HepG2 (cell line): ENCODE results near the gene CEL. TPM values are rescaled to one million over a fixed set of nuclear protein-coding genes. Genes with fewer than 3 reads are reported as not detected.
"Not testable (repeated sequence)": the region's sequence is repeated elsewhere in the genome, so short reads cannot be mapped to it uniquely, and the experiment has no call there.

Experiments used
- ATAC-seq: fragments of 200-7000 bp; cut with Tn5 transposase; 3 replicates; pipeline ENCODE4 v1.9.1; 2020; ENCODE audit warnings: mild to moderate bottlenecking, moderate library complexity
- BruUV-seq: library from RNA; stranded (reverse); fragments of 400-500 nt; replicated peaks from 2 replicates; lab custom pipeline; 2021; lab: Mats Ljungman, UMichigan
- CTCF ChIA-PET: fragments of 300-600 bp; formaldehyde crosslinking; extraction: SDS; loops from one replicate; lab custom pipeline; 2021; ENCODE audit warnings: low total read pairs, inconsistent platforms, low intra/inter-chr PET ratio; lab: Yijun Ruan, JAX
- POLR2A ChIA-PET: fragments of 350-600 bp; sonication (Branson Sonifier 250); formaldehyde crosslinking; loops from one replicate; lab custom pipeline; 2020; ENCODE audit warnings: antibody characterized with exemption, inconsistent platforms; lab: Yijun Ruan, JAX
- DNase-seq: peaks from one replicate; pipeline ENCODE4 v3.0.0-alpha.2; 2015; ENCODE audit warnings: low spot score
- FAIRE-seq: peaks from 3 replicates; lab custom pipeline; 2011; peaks lifted over from hg19 to GRCh38; lab: Jason Lieb, UNC
- H2AFZ ChIP-seq: one replicate; pipeline ENCODE4 v1.6.1; 2011; ENCODE audit warnings: low read length, inconsistent platforms
- H3K27ac ChIP-seq: fragments of 300-600 bp; 3 replicates; pipeline ENCODE4 v1.8.0; 2011; ENCODE audit warnings: mixed run types, mild to moderate bottlenecking, mixed read lengths, low read length, inconsistent platforms; ENCODE audit not compliant: insufficient read depth; ENCODE audit errors: extremely low read length
- H3K27me3 ChIP-seq, 2 experiments: fragments of 200-600 bp in 1 of 2; 2 replicates in 1 of 2; 3 replicates in 1 of 2; pipeline versions ENCODE4 v1.6.0 to v1.8.0; 2011; ENCODE audit warnings: low read length in 2 of 2, mild to moderate bottlenecking in 2 of 2, moderate library complexity in 2 of 2, inconsistent platforms in 1 of 2; ENCODE audit not compliant: insufficient read depth in 2 of 2, control insufficient read depth in 1 of 2
- H3K36me3 ChIP-seq, 2 experiments: fragments of 200-600 bp in 1 of 2; replicated peaks in 1 of 2; 2 replicates in 1 of 2; 3 replicates in 1 of 2; pipeline versions ENCODE4 v1.5.1 to v1.8.0; 2011; ENCODE audit warnings: low read length in 2 of 2, inconsistent platforms in 1 of 2; ENCODE audit not compliant: insufficient read depth in 2 of 2, control insufficient read depth in 1 of 2
- H3K4me1 ChIP-seq: 2 replicates; pipeline ENCODE4 v1.5.1; 2012; ENCODE audit warnings: low read length, inconsistent platforms; ENCODE audit not compliant: insufficient read depth
- H3K4me2 ChIP-seq: 2 replicates; pipeline ENCODE4 v1.6.0; 2011; ENCODE audit warnings: low read depth, low read length, inconsistent platforms
- H3K4me3 ChIP-seq, 3 experiments: fragments of 200-600 bp in 1 of 3; sonication (generic), shearing (Covaris generic) in 1 of 3; replicated peaks in 1 of 3; 2 replicates each; pipeline ENCODE4 v1.5.1; 2011 to 2016; ENCODE audit warnings: low read length in 3 of 3, inconsistent platforms in 2 of 3, low read depth in 2 of 3, mild to moderate bottlenecking in 2 of 3, control low read depth in 1 of 3, mixed read lengths in 1 of 3; ENCODE audit not compliant: insufficient read depth in 1 of 3
- H3K79me2 ChIP-seq: one replicate; pipeline ENCODE4 v1.6.1; 2011; ENCODE audit warnings: low read length, inconsistent platforms; ENCODE audit not compliant: insufficient read depth
- H3K9ac ChIP-seq: 2 replicates; pipeline ENCODE4 v1.6.0; 2011; ENCODE audit warnings: mild to moderate bottlenecking, low read depth, low read length, inconsistent platforms; ENCODE audit not compliant: insufficient read depth
- H3K9me3 ChIP-seq: 2 replicates; pipeline ENCODE4 v1.5.1; 2012; ENCODE audit warnings: mild to moderate bottlenecking, low read length
- H4K20me1 ChIP-seq: 2 replicates; pipeline ENCODE4 v1.6.0; 2011; ENCODE audit warnings: inconsistent platforms, mild to moderate bottlenecking, low read length, moderate library complexity; ENCODE audit not compliant: insufficient read depth
- NFATC3 ChIP-seq: sonication (generic); formaldehyde crosslinking; IDR thresholded peaks from 2 replicates; pipeline ENCODE4 v1.5.1; 2020; ENCODE audit warnings: mild to moderate bottlenecking, missing genetic modification reagents
- ONECUT2 ChIP-seq: sonication (generic); formaldehyde crosslinking; IDR thresholded peaks from 2 replicates; pipeline ENCODE4 v1.4.0; 2020; ENCODE audit warnings: missing genetic modification reagents
- RAD21 ChIP-seq: fragments of 450-650 bp; formaldehyde crosslinking; IDR thresholded peaks from 2 replicates; pipeline ENCODE4 v1.5.0; 2020; ENCODE audit warnings: mild to moderate bottlenecking
- STAG1 ChIP-seq: sonication (generic); formaldehyde crosslinking; IDR thresholded peaks from 2 replicates; pipeline ENCODE4 v1.4.0; 2020; ENCODE audit warnings: missing genetic modification reagents
- WGBS: methylation state at CpG from one replicate; pipeline ENCODE4 v1.1.6; 2017; ENCODE audit warnings: low lambda C conversion rate; 5-methylcytosine and 5-hydroxymethylcytosine counted together
- in situ Hi-C: cut with HindIII; loops from 2 replicates; pipeline ENCODE4 v1.10.0; 2017; ENCODE audit warnings: low pct_unique_long_range_greater_than_20kb; ENCODE audit not compliant: extremely low pct_ligation_motif_present
- intact Hi-C: fragments of 100-400 bp; cut with micrococcal nuclease; formaldehyde crosslinking; loops from one replicate; pipeline ENCODE4 v1.10.0; 2022; ENCODE audit not compliant: unreplicated experiment
- polyA plus RNA-seq, 8 experiments: library from polyadenylated mRNA; depleted of rRNA in 3 of 8; stranded (reverse) in 7 of 8; unstranded in 1 of 8; fragments of >200 nt; fragmentation: Illumina TruSeq in 4 of 8; extraction: Trizol in 4 of 8; gene quantifications; 2 replicates each; pipeline versions ENCODE4 v1.2.1 to v1.2.3, GENCODE V29; 2011 to 2016; ENCODE audit warnings: low read depth in 4 of 8, missing spikeins in 1 of 8, mixed read lengths in 1 of 8; ENCODE audit not compliant: insufficient read depth in 1 of 8
- total RNA-seq, 5 experiments: library from RNA; depleted of rRNA; stranded (reverse); fragments of >200 nt; fragmentation: Illumina TruSeq; extraction: Trizol; gene quantifications; 2 replicates each; pipeline ENCODE4 v1.2.3, GENCODE V29; 2016; ENCODE audit warnings: low read depth in 1 of 5
- TF ChIP-seq, protein P1 (sequence below): sonication (generic); formaldehyde crosslinking; IDR thresholded peaks from 2 replicates; pipeline ENCODE4 v1.4.0; 2020; ENCODE audit warnings: missing genetic modification reagents
- TF ChIP-seq, protein P2 (sequence below): sonication (generic); formaldehyde crosslinking; IDR thresholded peaks from 2 replicates; pipeline ENCODE4 v1.5.0; 2020; ENCODE audit warnings: mild to moderate bottlenecking, missing genetic modification reagents, moderate library complexity

Gene CEL
- total and polyA plus RNA-seq, 2 of the 13 experiments (the other 11 are each of a cell fraction or from before 2014, with no cell fraction given): 0.63 to 1.5 TPM

DNA sequence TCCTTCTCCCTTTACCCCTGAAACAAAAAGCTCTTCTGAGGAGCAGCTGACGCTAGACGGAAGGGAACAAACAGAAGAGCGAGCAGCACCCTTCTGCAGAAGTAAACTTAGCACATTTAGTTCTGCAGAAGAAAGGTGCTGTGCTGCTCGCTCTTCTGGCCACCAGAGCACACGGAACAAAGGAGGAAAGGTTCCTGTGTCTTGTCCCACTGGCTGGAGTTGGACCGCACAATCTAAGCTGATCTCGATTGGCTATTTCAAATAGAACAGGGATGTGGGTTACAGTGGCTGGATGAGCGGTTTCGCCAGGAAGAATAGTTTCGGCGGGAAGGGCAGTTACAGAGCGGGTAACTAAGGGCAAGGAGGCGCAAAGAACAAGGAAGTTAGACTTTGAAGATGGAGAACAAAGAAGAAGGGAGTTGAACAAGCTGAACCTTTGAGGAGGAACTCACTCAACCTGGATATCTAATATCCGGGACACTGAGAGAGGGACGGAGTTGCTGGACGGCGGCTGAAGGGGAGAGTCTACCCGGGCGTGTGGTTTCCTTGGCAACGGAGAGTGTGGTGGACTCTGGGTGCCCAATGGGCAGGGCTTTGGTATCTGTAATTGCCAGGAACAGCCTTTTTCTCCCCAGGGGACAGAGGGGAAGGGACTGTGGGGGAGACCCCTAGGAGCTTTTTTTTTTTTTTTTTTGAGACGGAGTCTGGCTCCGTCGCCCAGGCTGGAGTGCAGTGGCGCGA, 23.8 kb upstream of the CEL start:
- Histone ChIP-seq H2AFZ (no peak overlapping the region), H3K4me2 (no peak overlapping the region), H3K79me2 (peaks cover 60% of the 10 kb centered on the region), H3K9me3 (no peaks in the 10 kb centered on the region), H3K36me3 (peaks cover 11 to 34% of the 10 kb centered on the region in 2 experiments), H3K27me3 (no peaks in the 10 kb centered on the region), H3K4me1 (peaks cover 14% of the 10 kb centered on the region), H3K27ac (no peak overlapping the region), H3K4me3 (no peak overlapping the region), H3K9ac (no peak overlapping the region), H4K20me1 (peaks cover 7% of the 10 kb centered on the region; the same call in 1 of the 2 replicates)
- POLR2A ChIA-PET: no interaction called here
- ATAC-seq (no peak), FAIRE-seq (no peak), DNase-seq (no peak)
- intact Hi-C loops: no loop called here
- CTCF ChIA-PET: no interaction called here
- in situ Hi-C loops: no loop called here
- no TSS peak for BruUV-seq
- whole genome bisulfite sequencing: 97% methylated on average over 25 of the region's 25 CpGs
- TF ChIP-seq ONECUT2 (CRISPR knock-in tag): no peak
- TF ChIP-seq NFATC3 (CRISPR knock-in tag): no peak

DNA sequence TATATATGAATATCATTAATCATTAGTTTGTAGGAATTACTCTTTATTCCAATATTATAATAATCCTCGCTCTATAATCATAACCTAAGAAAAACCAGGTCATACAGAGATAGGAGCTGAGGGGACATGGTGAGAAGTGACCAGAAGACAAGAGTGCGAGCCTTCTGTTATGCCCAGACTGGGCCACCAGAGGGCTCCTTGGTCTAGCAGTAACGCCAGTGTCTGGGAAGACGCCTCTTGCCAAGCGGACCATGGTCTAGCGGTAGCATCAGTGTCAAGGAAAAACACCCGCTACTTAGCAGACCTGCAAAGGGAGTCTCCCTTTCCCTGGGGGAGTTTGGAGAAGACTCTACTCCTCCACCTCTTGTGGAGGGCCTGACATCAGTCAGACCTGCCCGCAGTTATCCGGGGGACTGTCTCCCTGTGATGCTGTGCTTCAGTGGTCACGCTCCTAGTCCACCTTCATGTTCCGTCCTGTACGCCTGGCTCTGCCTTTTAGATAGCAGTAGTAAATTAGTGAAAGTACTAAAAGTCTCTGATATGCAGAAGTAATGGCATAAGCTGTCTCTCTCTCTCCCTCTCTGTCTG, 20.8 kb upstream of the CEL start:
- not testable (repeated sequence) for H3K4me1 ChIP-seq, ATAC-seq, H3K4me2 ChIP-seq, H4K20me1 ChIP-seq, DNase-seq, H3K9me3 ChIP-seq, H3K9ac ChIP-seq, BruUV-seq, H2AFZ ChIP-seq, H3K27ac ChIP-seq, H3K27me3 ChIP-seq, FAIRE-seq, H3K4me3 ChIP-seq
- in situ Hi-C loops (loop anchor here (10.0 kb wide), 1 partner anchor 104 kb away; no protein-coding TSS in a partner anchor), intact Hi-C loops (loop anchor here (5.0 kb wide), 1 partner anchor 106 kb away; no protein-coding TSS in a partner anchor)
- POLR2A ChIA-PET: interaction anchor here (0.9 kb wide), 1 partner anchor 11 kb away, joined by 3 read pairs; the partner anchor contains the start of gene GTF3C5
- Histone ChIP-seq H3K79me2 (peaks cover 30% of the 10 kb centered on the region), H3K36me3 (peaks cover 22 to 50% of the 10 kb centered on the region in 2 experiments)
- TF ChIP-seq STAG1 (CRISPR knock-in tag): peak; percentile 71
- TF ChIP-seq, protein P1, sequence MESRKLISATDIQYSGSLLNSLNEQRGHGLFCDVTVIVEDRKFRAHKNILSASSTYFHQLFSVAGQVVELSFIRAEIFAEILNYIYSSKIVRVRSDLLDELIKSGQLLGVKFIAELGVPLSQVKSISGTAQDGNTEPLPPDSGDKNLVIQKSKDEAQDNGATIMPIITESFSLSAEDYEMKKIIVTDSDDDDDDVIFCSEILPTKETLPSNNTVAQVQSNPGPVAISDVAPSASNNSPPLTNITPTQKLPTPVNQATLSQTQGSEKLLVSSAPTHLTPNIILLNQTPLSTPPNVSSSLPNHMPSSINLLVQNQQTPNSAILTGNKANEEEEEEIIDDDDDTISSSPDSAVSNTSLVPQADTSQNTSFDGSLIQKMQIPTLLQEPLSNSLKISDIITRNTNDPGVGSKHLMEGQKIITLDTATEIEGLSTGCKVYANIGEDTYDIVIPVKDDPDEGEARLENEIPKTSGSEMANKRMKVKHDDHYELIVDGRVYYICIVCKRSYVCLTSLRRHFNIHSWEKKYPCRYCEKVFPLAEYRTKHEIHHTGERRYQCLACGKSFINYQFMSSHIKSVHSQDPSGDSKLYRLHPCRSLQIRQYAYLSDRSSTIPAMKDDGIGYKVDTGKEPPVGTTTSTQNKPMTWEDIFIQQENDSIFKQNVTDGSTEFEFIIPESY: peak; percentile 99
- TF ChIP-seq, protein P2, sequence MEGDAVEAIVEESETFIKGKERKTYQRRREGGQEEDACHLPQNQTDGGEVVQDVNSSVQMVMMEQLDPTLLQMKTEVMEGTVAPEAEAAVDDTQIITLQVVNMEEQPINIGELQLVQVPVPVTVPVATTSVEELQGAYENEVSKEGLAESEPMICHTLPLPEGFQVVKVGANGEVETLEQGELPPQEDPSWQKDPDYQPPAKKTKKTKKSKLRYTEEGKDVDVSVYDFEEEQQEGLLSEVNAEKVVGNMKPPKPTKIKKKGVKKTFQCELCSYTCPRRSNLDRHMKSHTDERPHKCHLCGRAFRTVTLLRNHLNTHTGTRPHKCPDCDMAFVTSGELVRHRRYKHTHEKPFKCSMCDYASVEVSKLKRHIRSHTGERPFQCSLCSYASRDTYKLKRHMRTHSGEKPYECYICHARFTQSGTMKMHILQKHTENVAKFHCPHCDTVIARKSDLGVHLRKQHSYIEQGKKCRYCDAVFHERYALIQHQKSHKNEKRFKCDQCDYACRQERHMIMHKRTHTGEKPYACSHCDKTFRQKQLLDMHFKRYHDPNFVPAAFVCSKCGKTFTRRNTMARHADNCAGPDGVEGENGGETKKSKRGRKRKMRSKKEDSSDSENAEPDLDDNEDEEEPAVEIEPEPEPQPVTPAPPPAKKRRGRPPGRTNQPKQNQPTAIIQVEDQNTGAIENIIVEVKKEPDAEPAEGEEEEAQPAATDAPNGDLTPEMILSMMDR (CRISPR knock-in tag): peak; percentile 73
- peak; percentile 30; the same call in 1 of the 2 replicates for TF ChIP-seq RAD21 (CRISPR knock-in tag)
- WGBS: 92% methylated on average over 9 of the region's 12 CpGs
- CTCF ChIA-PET: interaction anchor here (1.4 kb wide), 1 partner anchor 19 kb away, joined by 4 read pairs; no protein-coding TSS in a partner anchor
